GM21737 (cell line): ENCODE results near the gene ADAMTS17.
"Not testable (repeated sequence)": the region's sequence is repeated elsewhere in the genome, so short reads cannot be mapped to it uniquely, and the experiment has no call there.

Experiments used
- ATAC-seq: cut with Tn5 transposase; IDR thresholded peaks from one replicate; pipeline ENCODE4 v1.9.1; 2021; ENCODE audit warnings: mild to moderate bottlenecking, moderate library complexity; ENCODE audit not compliant: unreplicated experiment

ADAMTS17 gene

GRCh38 chr15:100340721-100341238 is 995 bp downstream of the ADAMTS17 start:
- no peak for ATAC-seq

- ATAC-seq: no peak
These were observed 1.8 kb downstream of the ADAMTS17 start for GRCh38 chr15:100339999-100340398.

DNA sequence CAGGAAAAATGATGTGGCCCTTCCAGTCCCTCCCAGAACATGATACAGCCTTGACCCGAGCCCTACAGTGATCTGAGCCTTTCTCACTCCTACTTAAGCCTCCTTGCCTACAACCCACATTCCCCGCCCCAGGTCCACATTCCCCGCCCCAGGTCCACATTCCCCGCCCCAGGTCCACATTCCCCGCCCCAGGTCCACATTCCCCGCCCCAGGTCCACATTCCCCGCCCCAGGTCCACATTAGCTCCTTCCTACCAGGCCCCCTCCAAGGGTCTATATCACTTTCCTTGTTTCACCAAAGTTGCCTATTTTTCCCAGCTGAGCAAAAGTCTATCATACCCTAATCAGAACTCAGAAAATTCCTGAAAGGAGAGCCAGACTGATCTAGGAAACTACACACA is 2.3 kb downstream of the ADAMTS17 start:
- not testable (repeated sequence) for ATAC-seq

DNA sequence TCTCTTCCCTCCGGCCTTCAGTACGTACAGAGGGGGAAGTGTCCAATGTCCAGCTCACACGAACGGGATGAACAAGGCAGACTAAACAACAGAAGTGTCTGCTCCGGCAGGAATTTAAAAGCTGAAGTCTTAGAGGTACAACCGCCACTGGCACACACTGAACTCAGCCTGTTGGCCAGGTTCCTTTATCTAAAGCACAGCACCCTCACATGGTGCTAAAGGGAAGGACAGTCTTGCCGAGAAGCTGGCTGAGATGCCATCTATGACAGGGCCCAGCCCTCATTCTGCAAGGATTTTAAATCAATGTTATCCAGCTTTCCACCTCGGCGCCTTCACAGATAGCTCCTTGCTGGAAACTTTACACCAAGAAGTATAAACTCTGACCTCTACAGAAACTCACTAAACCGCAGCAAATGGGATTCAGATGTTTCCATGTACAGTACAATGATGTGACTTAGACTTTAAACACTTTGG is 2.8 kb downstream of the ADAMTS17 start:
- no peak for ATAC-seq

DNA sequence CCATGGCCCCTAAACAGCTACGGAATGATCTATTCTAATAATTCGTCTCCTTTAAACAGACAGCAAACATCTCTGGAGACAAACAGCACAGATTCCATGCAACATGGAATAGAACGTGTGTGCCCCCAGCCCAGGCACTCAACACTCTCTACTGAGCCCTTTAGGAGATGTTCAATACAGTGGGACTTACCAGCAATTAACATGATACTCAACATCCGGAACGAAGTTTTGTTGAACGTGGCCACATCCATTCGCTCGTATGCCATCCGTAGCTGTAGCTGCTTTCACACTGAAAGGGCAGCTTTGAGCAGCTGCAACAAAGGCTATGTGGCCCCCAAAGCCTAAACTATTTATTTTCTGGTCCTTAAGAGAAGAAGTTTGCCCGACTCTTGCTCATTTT is 3.5 kb downstream of the ADAMTS17 start:
- ATAC-seq: no peak

DNA sequence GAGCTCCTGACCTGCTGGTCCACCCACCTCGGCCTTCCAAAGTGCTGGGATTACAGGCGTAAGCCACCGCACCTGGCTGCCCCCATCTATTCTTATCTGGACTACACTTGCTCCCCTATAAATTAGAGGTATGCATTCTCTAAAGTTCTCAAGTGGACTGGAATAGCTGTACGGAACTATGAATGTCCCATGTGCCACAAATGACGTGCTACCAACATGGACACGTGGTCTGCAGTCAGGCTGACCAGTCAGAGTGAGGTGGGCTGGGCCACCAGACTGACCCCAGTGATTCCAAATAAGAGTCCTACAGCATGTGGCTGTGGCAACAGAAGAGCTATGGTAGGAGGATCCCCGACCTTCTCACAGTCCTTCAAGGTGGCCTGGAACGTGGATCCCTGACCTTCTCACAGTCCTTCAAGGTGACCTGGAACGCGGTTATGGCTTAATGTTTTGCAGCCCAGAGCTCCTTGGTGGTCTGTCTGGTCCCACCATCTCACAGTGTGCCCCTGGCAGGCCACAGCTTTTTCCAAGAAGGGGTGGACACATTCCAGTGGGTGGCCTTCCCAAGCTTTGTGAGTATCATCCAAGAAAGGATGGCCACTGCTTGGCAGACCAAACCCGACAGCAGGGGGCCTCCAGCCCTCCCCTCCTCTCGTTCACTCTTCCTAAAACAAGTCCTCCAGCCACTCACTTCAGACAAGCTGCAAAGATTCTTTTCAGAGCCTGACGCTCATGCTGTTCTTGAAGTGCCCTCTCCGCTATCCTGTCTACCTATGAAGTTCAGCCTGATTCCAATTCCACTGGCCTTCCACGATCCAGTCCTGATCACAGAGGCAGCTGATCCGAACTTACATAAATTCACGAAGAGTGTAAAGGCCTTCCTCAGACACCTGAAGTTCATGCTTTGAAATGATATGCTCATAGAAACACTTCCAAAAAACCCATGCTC is 4.4 kb downstream of the ADAMTS17 start:
- ATAC-seq: no peak

DNA sequence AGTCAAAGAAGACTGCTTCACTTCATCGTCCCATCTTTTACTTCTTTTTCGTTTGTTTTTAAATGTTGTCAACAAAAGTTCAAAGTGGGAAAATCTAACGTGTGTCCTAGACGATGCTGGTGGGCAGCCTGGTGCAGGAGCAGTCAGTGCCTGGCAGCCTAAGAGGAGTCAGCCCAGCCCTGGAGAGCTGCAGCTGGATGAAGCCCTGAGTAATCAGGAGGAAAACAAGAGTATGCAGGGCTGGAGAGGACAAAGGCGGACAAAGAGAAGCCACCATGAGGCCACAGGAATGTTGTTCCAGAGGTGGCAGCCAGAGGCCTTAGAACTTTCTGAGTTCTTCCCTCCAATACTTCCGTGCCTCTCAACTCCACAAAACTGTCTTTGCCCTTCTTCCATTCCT is 5.7 kb downstream of the ADAMTS17 start:
- ATAC-seq: no peak

DNA sequence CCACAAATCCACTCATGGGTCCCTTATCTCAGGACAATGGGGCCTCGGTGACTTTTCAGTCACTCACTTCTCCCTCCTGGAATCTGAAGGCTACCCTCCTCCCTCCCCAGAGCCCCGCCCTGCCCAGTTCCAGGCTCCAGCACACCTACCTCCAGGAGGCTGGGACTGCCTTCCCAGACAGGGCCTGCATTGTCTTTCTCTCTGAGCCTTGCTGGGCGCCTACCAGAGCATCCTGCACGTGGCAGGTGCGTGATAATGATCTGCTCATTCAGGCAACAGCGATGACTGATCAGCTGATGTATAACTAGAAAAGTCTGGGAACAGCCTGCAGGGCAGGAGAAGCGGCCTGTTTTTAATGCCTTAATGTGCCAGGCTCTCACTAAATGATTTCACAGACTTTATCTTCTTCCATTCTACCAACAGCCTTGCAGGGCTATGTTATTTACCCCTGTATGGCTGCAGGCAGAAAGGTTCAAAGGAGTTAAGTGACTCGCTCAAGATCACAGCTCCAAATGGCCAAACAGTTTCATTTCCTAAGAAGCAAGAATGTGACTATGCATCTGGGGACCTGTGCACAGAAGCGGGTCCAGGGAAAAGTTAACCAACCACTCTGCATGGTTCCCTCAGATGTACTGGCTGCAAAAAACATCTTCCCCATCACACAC is 6.3 kb downstream of the ADAMTS17 start:
- no peak for ATAC-seq

DNA sequence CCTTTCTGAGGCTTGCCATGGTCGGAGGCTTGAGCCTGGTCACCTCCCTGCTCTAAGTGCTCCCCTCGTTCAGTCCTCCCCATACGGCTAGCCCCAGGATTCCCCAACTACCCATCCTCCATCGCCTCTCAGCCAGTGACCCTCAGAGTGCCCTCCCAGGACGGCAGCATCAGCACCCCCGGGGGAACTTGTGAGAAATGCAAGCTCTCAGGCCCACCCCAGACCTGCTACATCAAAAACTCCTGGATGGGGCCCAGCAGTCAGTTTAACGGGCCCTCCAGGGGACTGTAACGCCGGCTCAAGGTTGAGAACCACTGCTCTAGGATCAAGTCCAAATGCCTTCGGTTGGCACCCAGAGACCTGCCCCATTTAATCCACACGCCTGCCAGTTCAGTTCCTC is 6.9 kb downstream of the ADAMTS17 start:
- no peak for ATAC-seq

- ATAC-seq: no peak
These were observed 7.3 kb downstream of the ADAMTS17 start for GRCh38 chr15:100334456-100334855.

DNA sequence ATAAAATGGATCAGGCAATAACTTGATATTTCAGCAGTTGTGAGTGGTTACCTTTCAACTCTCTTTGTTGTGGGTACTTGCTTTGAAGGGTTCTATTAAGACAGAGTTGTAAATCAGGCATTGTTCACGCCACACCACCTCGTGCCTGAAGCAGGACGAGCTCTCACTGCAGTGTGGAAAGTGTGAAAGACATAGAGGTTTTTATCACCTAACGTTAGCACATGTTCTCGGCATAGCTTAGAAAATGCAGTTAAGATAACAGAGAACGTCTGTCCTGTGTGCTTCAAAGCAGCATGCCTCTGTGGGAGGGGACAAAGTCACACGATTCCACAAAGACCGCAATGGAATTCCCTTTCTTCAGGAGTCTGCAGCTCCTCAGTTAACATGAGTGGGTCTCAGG is 7.8 kb downstream of the ADAMTS17 start:
- ATAC-seq: no peak

DNA sequence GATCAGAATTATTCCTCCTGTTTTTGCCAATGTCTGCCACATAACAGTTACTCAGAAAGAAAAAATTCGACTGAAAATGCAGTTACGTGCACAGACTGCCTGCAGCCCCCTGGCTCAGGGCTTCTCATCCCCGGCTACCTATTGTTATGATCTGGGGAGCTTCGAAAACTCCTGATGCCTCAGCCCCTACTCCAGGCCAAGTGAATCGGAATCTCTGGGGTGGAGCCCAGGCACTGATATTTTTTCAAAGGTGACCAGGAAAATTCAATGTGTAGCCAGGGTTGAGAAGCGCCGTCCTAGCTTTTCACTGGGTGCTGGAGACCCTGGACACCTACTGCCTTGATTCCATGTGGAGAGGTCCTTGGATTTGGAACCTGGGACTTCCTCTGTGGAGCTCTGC is 8.5 kb downstream of the ADAMTS17 start:
- ATAC-seq: no peak

GRCh38 chr15:100332721-100333120 is 9.1 kb downstream of the ADAMTS17 start:
- ATAC-seq: no peak

DNA sequence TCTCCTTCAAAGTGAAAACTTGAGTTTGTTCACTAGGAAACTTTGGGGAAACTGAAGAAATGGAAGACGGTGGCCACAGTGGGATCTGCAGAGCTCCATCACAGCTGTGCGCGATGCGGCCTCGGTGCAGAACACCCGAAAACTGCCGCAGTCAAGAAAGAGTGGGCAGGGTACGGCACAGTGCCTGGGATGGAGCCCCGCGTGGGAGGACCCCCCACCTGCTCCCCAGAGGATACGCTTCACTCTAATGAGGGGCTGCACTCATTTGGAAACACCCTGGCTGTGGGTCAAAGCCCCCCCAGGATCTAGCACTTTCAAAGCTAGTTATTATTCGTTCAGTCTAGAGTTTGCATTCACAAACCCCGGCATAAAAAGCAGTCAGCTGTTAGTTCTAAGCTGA is 9.5 kb downstream of the ADAMTS17 start:
- no peak for ATAC-seq

DNA sequence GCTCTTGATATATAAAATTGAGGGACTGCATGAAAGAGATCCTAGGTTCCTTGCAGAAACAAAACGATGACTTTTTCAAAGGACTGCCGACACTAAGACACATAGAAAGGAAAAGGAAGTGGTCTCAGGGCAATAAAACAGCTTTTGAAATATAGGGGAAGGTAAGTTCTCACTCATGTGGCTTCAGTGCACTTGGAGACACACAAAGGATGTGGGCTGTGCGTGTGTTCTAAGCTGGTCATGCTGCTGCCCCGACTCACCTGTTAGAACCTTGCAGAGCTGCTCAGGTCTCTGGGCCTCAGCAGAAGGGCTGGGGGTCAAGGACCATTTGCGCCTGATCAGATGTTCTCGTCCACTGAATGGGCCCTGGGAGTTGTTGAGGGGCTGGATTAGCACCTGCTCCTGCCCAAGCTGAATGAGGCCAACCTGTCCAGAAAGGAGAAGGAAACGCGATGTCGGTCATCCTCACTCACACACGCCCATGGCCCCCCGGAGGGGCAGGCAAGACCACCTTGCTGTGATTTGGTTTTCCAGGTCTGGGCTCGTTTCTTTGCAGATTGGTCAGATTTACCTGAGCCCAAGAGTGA is 11.1 kb downstream of the ADAMTS17 start:
- ATAC-seq: no peak

DNA sequence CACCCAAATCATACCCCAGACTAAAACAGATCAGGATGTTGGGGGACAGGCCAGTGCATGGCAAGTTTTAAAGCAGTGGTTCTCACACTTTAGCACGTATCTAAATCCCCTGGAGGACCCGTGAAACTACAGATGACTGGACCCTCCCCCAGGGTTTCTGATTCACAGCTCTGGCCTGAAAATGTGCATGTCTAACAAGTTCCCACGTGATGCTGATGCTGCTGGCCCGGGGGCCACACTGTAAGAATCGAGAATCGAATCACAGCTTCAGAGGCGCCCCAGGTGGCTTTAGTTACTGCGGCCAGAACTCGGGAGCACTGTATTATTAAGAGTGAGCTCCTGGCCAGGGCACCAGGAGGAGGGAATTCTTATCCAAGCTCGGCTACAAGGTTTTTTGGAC is 11.6 kb downstream of the ADAMTS17 start:
- ATAC-seq: no peak

- ATAC-seq: no peak
These were observed 13.0 kb downstream of the ADAMTS17 start for GRCh38 chr15:100328796-100329195.

GRCh38 chr15:100318880-100319279 is 22.9 kb downstream of the ADAMTS17 start:
- no peak for ATAC-seq

GRCh38 chr15:100314809-100315400 is 26.9 kb downstream of the ADAMTS17 start:
- ATAC-seq: no peak

- no peak for ATAC-seq
These were observed 29.8 kb downstream of the ADAMTS17 start for GRCh38 chr15:100311833-100312476.
